Stimulated activated naive CD8-positive, alpha-beta T cell treated with anti-CD3 and anti-CD28 coated beads, Interleukin-15, Interleukin-2, amounts not matched to agents 100 U/mL and 50 U/mL, for 24 hours (primary cell): ENCODE measurements around the gene MAST4.

Experiments
- ATAC-seq: fragments of 150-1000 bp; cut with Tn5 transposase; one replicate; pipeline ENCODE4 v1.10.0; 2021
- DNase-seq: peaks from one replicate; pipeline ENCODE4 v3.0.0; 2021

Gene MAST4

GRCh38 chr5:66603881-66604280 lies 7.7 kb downstream of the MAST4 start:
- ATAC-seq (no peak), DNase-seq (no peak)

- ATAC-seq (no peak), DNase-seq (no peak)
These were observed 10.5 kb downstream of the MAST4 start for GRCh38 chr5:66606713-66607112.

GRCh38 chr5:66608501-66608900 lies 12.3 kb downstream of the MAST4 start:
- DNase-seq = no peak
- no peak for ATAC-seq

- DNase-seq = no peak
- ATAC-seq = no peak
These were observed 13.4 kb downstream of the MAST4 start for GRCh38 chr5:66609615-66610014.

- ATAC-seq = no peak
- DNase-seq = no peak
These were observed 16.0 kb downstream of the MAST4 start for GRCh38 chr5:66612226-66612625.

GRCh38 chr5:66615136-66615535 lies 18.9 kb downstream of the MAST4 start:
- ATAC-seq (no peak), DNase-seq (no peak)

- DNase-seq = no peak
- ATAC-seq = no peak
These were observed 19.7 kb downstream of the MAST4 start for GRCh38 chr5:66615894-66616293.

- no peak for ATAC-seq
- no peak for DNase-seq
These were observed 20.5 kb downstream of the MAST4 start for GRCh38 chr5:66616520-66617225.

- peak; percentile 60 for ATAC-seq
These were observed 21.2 kb downstream of the MAST4 start for GRCh38 chr5:66617226-66617861.

GRCh38 chr5:66617991-66618768 lies 22.0 kb downstream of the MAST4 start:
- no peak for ATAC-seq
- DNase-seq = no peak

More at GRCh38 chr5:66617226-66617861, 21.2 kb downstream of the MAST4 start:
- DNase-seq = no peak

- DNase-seq (no peak), ATAC-seq (no peak)
These were observed 24.5 kb downstream of the MAST4 start for GRCh38 chr5:66620711-66621110.

- no peak for DNase-seq
- ATAC-seq = no peak
These were observed 25.0 kb downstream of the MAST4 start for GRCh38 chr5:66621146-66621545.

- ATAC-seq = no peak
- DNase-seq = no peak
These were observed 25.5 kb downstream of the MAST4 start for GRCh38 chr5:66621736-66622135.

- DNase-seq (no peak), ATAC-seq (no peak)
These were observed 32.4 kb downstream of the MAST4 start for GRCh38 chr5:66628561-66628960.

- DNase-seq (no peak), ATAC-seq (no peak)
These were observed 33.3 kb downstream of the MAST4 start for GRCh38 chr5:66629446-66629845.

GRCh38 chr5:66633754-66634153 lies 37.6 kb downstream of the MAST4 start:
- no peak for ATAC-seq
- no peak for DNase-seq

GRCh38 chr5:66634601-66635000 lies 38.4 kb downstream of the MAST4 start:
- ATAC-seq (no peak), DNase-seq (no peak)

GRCh38 chr5:66637994-66638393 lies 41.8 kb downstream of the MAST4 start:
- no peak for DNase-seq

GRCh38 chr5:66639037-66639436 lies 42.8 kb downstream of the MAST4 start:
- DNase-seq (no peak), ATAC-seq (no peak)

More at GRCh38 chr5:66637994-66638393, 41.8 kb downstream of the MAST4 start:
- ATAC-seq = no peak

- no peak for DNase-seq
- no peak for ATAC-seq
These were observed 46.3 kb downstream of the MAST4 start for GRCh38 chr5:66642538-66642937.

- ATAC-seq (no peak), DNase-seq (no peak)
These were observed 47.2 kb downstream of the MAST4 start for GRCh38 chr5:66643387-66643786.

- DNase-seq (no peak), ATAC-seq (no peak)
These were observed 47.9 kb downstream of the MAST4 start for GRCh38 chr5:66644111-66644510.

GRCh38 chr5:66645039-66645438 lies 48.8 kb downstream of the MAST4 start:
- no peak for ATAC-seq
- no peak for DNase-seq
